Adrenal gland (tissue), 12 donors: ENCODE data around the gene LAMB4. TPM values are rescaled to one million over a fixed set of nuclear protein-coding genes. Genes with fewer than 3 reads are reported as not detected.

ENCODE experiments used
- DNase-seq, 7 donors: peaks; one replicate each; pipeline ENCODE4 v3.0.0-alpha.2; 2019 to 2020
- H3K27ac ChIP-seq, 5 donors: fragments of 200-600 bp; sonication (generic) in 4 of 5; 1 replicate in 3 of 5; 2 replicates in 2 of 5; pipeline versions ENCODE4 v1.5.1 to v1.8.0; 2016 to 2020; ENCODE audit warnings: mild to moderate bottlenecking in 1 of 5
- H3K27me3 ChIP-seq: fragments of 200-600 bp; 2 replicates; pipeline ENCODE4 v1.8.0; 2021
- H3K36me3 ChIP-seq, 2 donors: fragments of 200-600 bp; replicated peaks in 1 of 2; 1 replicate in 1 of 2; 2 replicates in 1 of 2; pipeline versions ENCODE4 v1.5.1 to v1.8.0; 2018 to 2022
- H3K4me1 ChIP-seq, 2 donors: fragments of 200-600 bp; replicated peaks in 1 of 2; 1 replicate in 1 of 2; 2 replicates in 1 of 2; pipeline versions ENCODE4 v1.5.1 to v1.8.0; 2018 to 2021
- H3K4me3 ChIP-seq, 4 donors: fragments of 200-600 bp; sonication (generic) in 3 of 4; one replicate each; pipeline ENCODE4 v1.5.1; 2016 to 2018
- H3K9me3 ChIP-seq, 3 donors: fragments of 200-600 bp; sonication (generic) in 1 of 3; replicated peaks in 1 of 3; 1 replicate in 2 of 3; 2 replicates in 1 of 3; pipeline versions ENCODE4 v1.5.1 to v1.8.0; 2016 to 2021
- POLR2A ChIP-seq, 2 donors: fragments of 450-650 bp; IDR thresholded peaks; one replicate each; pipeline ENCODE4 v1.6.1; 2017; ENCODE audit warnings: antibody characterized with exemption in 2 of 2, mild to moderate bottlenecking in 2 of 2, moderate library complexity in 1 of 2
- WGBS, 4 donors: extraction: QIAGEN DNeasy Blood & Tissue Kit in 2 of 4; methylation state at CpG; one replicate each; pipeline versions ENCODE4 v1.1.5 to v1.1.7; 2013 to 2017; 5-methylcytosine and 5-hydroxymethylcytosine counted together
- intact Hi-C, 2 donors: fragments of 100-400 bp; cut with DNase I; formaldehyde crosslinking; loops; one replicate each; pipeline versions ENCODE4 v1.14.1 to v1.15.0; 2022 to 2023
- polyA plus RNA-seq, 3 donors: library from polyadenylated mRNA; stranded (reverse); fragments of 200-250 nt in 2 of 3; fragments of 350-450 nt in 1 of 3; fragmentation: Illumina TruSeq in 1 of 3; extraction: RNeasy Lipid Tissue Mini Kit (QIAGEN cat#74804) in 1 of 3; gene quantifications; one replicate each; pipeline ENCODE4 v1.2.3, GENCODE V29; 2013 to 2014
- total RNA-seq, 9 donors: library from RNA; depleted of rRNA in 4 of 9; stranded (reverse); fragments of >200 nt in 4 of 9; fragments of 120-200 nt in 1 of 9; fragmentation: NEBNext Ultra II Directional in 1 of 9; extraction: Animal tissue kit (Norgen Biotek cat#: 25700) in 1 of 9; gene quantifications; one replicate each; pipeline versions ENCODE4 v1.1.0 to v1.2.4, GENCODE V29; 2013 to 2023
- TF ChIP-seq, protein P1 (sequence below), 6 experiments: fragments of 450-650 bp in 4 of 6; fragments of 200-600 bp in 2 of 6; sonication (generic) in 1 of 6; IDR thresholded peaks; 1 replicate in 5 of 6; 2 replicates in 1 of 6; pipeline versions ENCODE4 v1.5.1 to v1.8.0; 2016 to 2021; ENCODE audit warnings: antibody characterized with exemption in 6 of 6, mild to moderate bottlenecking in 2 of 6, moderate library complexity in 1 of 6
- donor health status: healthy with polysubstance abuse.
- donor health status: Bipolar disorder and iron deficiency.
- donor health status: DM: yes; HTN: yes; CAD: no.
- donor health status: DM: no; HTN: no; CAD: no.
- donor health status: DM: no; HTN: no; CAD: no.
- donor health status: DM: yes; HTN: yes; CAD: no.

Gene LAMB4
- total and polyA plus RNA-seq, 12 donors: 0.12 to 1.0 (median 0.27) TPM; not detected in 5

DNA sequence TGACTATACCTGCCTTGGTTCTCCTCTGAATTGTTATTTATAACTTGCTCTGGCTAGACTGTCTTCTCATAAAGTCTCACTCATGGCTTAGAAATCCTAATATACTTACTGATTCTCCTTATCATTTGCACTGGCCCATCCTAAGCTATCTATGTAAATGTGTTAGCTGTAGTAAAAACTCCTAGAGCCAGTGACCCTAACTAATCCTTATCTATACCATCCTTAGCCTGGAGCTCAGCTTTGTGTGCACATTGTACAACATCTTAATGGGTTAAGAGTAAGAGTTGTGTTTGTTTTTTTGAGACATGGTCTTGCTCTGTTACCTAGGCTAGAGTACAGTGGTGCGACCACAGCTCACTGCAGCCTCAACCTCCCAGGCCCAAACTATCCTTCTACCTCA, 40.8 kb downstream of the LAMB4 start:
- WGBS, 4 donors: 93 to 100% (median 95%) methylated on average over 1 of the region's 1 CpG
- no peak for DNase-seq
- no peak overlapping the region for H3K4me3 ChIP-seq
- TF ChIP-seq, protein P1, sequence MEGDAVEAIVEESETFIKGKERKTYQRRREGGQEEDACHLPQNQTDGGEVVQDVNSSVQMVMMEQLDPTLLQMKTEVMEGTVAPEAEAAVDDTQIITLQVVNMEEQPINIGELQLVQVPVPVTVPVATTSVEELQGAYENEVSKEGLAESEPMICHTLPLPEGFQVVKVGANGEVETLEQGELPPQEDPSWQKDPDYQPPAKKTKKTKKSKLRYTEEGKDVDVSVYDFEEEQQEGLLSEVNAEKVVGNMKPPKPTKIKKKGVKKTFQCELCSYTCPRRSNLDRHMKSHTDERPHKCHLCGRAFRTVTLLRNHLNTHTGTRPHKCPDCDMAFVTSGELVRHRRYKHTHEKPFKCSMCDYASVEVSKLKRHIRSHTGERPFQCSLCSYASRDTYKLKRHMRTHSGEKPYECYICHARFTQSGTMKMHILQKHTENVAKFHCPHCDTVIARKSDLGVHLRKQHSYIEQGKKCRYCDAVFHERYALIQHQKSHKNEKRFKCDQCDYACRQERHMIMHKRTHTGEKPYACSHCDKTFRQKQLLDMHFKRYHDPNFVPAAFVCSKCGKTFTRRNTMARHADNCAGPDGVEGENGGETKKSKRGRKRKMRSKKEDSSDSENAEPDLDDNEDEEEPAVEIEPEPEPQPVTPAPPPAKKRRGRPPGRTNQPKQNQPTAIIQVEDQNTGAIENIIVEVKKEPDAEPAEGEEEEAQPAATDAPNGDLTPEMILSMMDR (IDR thresholded peaks at IDR 0.05): no peak
- TF ChIP-seq POLR2A (IDR thresholded peaks at IDR 0.05): no peak
- intact Hi-C loops: no loop called here
- no peaks in the 10 kb centered on the region for H3K4me1 ChIP-seq
- H3K36me3 ChIP-seq: no peaks in the 10 kb centered on the region
- H3K27ac ChIP-seq: no peak overlapping the region
- no peaks in the 10 kb centered on the region for H3K27me3 ChIP-seq
- H3K9me3 ChIP-seq: no peaks in the 10 kb centered on the region

DNA sequence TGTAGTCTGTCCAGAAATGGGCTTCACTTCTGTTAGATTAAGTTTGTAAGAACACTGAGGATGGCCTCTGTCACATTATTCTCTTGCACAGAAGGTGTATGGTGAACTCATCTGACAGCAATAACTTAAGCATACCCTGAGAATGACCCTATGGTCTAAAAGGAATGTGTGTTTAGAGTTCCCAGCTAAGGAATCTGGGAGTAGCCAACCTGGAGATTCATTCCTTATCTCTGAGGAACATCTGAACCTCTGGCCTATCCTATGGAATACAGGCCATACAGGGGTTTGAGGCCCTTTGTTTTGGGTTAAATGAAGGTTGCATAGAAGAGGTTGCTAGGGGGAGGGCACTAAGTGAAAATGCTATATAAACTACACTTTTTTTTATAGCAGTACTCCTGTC, 41.4 kb downstream of the LAMB4 start:
- Histone ChIP-seq H3K4me1 (no peaks in the 10 kb centered on the region), H3K36me3 (no peaks in the 10 kb centered on the region), H3K9me3 (no peaks in the 10 kb centered on the region), H3K27ac (no peak overlapping the region), H3K27me3 (no peaks in the 10 kb centered on the region), H3K4me3 (no peak overlapping the region)
- intact Hi-C loops: no loop called here
- no peak for TF ChIP-seq POLR2A (IDR thresholded peaks at IDR 0.05)
- TF ChIP-seq, protein P1 (IDR thresholded peaks at IDR 0.05): no peak
- DNase-seq: no peak

DNA sequence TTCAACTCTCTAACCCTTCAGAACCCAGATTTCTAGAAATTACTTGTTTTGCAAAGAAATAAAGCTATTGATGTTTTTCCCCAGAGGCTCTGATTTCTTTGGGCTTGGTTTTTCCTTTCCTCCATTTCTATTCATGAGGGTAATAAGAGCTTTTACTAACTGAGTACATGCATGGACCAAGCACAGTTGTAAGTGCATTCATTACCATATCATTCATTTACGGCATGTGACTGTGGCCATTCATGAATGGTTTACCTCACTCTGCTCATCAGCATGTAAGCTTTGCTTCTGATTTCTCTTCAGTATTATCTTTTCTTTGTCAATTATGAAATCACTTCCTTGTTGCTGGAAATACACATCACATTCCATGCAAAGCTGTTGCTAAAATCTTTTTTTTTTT, 42.4 kb downstream of the LAMB4 start:
- 91 to 100% (median 96%) methylated on average over 1 of the region's 1 CpG for WGBS, 4 donors
- Histone ChIP-seq H3K9me3 (no peaks in the 10 kb centered on the region), H3K4me3 (no peak overlapping the region)

DNA sequence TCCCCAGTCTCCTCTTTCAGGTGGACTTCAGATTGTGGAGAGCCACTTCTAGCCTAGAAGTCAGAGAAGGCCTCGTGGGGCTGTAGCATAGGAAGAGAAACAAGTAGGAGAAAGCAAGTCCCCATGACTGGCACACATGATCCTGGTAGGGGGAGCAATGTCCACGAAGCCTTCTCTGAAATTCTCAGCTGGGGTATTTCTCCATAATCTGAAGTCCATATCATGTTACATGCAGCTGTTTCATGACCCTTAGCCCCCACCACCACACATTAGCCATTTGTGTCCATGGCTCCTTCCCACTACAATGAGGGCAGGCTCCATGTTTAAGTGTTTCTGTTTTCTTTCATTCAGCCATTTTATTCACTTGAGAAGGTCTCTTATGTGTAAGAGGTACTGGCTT, 43.2 kb downstream of the LAMB4 start:
- Histone ChIP-seq H3K9me3 (no peaks in the 10 kb centered on the region), H3K4me3 (no peak overlapping the region), H3K27me3 (no peaks in the 10 kb centered on the region), H3K27ac (no peak overlapping the region), H3K4me1 (no peaks in the 10 kb centered on the region), H3K36me3 (no peaks in the 10 kb centered on the region)
- no peak for DNase-seq
- TF ChIP-seq POLR2A (IDR thresholded peaks at IDR 0.05): no peak
- intact Hi-C loops: no loop called here
- 69 to 93% (median 84%) methylated on average over 2 of the region's 2 CpGs for WGBS, 4 donors

More for the DNA sequence above, 42.4 kb downstream of the LAMB4 start:
- DNase-seq: no peak
- H3K4me1 ChIP-seq: no peaks in the 10 kb centered on the region
- no peak overlapping the region for H3K27ac ChIP-seq
- no peak for TF ChIP-seq POLR2A (IDR thresholded peaks at IDR 0.05)
- TF ChIP-seq, protein P1 (IDR thresholded peaks at IDR 0.05): no peak
- H3K27me3 ChIP-seq: no peaks in the 10 kb centered on the region
- H3K36me3 ChIP-seq: no peaks in the 10 kb centered on the region
- intact Hi-C loops: no loop called here

DNA sequence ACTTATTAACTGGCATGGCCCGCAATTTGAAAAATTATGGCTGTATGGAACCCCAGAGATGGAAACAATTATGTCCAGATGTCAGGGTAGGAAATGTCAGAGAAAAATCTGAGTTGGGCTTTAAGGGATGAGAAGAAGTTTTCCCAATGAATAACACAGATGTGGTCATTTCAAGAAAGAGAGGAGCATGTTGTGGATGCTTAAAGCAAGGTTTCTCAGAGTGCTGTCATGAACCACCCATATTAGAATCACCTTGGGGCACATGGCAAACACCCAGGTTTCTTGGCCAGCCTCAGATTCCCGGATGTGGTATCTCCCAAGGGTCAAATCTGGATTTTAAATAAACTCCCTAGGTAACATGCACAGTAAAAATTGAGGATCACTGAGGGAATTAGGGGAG, 43.6 kb downstream of the LAMB4 start:
- DNase-seq: no peak
- intact Hi-C loops: no loop called here
- 77 to 83% (median 80%) methylated on average over 2 of the region's 2 CpGs for WGBS, 4 donors
- no peak overlapping the region for H3K4me3 ChIP-seq
- H3K4me1 ChIP-seq: no peaks in the 10 kb centered on the region
- H3K27ac ChIP-seq: no peak overlapping the region
- no peaks in the 10 kb centered on the region for H3K27me3 ChIP-seq
- no peaks in the 10 kb centered on the region for H3K36me3 ChIP-seq
- H3K9me3 ChIP-seq: no peaks in the 10 kb centered on the region
- TF ChIP-seq, protein P1 (IDR thresholded peaks at IDR 0.05): no peak
- no peak for TF ChIP-seq POLR2A (IDR thresholded peaks at IDR 0.05)
